Lung microvascular endothelial cell (primary cell): ENCODE results near the gene KATNB1. TPM values are rescaled to one million over a fixed set of nuclear protein-coding genes. Genes with fewer than 3 reads are reported as not detected.
"Not testable (repeated sequence)": the region's sequence is repeated elsewhere in the genome, so short reads cannot be mapped to it uniquely, and the experiment has no call there.

Source experiments
- DNase-seq, 2 donors: peaks; one replicate each; pipeline versions ENCODE4 v3.0.0 to v3.0.0-alpha.2; 2010; ENCODE audit warnings: low read depth in 2 of 2
- total RNA-seq: library from RNA; depleted of rRNA; stranded (reverse); fragments of >200 nt; gene quantifications from 2 replicates; pipeline ENCODE4 v1.2.1, GENCODE V29; 2014

The KATNB1 gene
- total RNA-seq, 1 donor from 2014 or later = 23.2 TPM

DNA sequence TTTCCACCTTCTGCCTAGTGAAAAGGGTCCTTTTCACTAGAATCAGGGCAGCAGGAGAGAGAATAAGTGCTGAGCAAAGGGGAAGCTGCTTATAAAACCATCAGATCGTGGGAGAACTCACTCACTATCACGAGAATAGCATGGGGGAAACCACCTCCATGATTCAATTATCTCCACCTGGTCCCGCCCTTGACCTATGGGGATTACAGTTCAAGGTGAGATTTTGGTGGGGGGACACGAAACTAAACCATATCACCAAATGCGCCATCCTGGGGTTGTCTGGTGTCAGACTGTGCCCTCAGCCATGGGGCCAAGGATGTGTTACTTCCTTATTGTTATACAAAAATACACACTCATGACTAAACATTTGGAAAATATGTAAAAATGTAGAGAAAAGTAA is 10.4 kb upstream of the KATNB1 start:
- no peak for DNase-seq

DNA sequence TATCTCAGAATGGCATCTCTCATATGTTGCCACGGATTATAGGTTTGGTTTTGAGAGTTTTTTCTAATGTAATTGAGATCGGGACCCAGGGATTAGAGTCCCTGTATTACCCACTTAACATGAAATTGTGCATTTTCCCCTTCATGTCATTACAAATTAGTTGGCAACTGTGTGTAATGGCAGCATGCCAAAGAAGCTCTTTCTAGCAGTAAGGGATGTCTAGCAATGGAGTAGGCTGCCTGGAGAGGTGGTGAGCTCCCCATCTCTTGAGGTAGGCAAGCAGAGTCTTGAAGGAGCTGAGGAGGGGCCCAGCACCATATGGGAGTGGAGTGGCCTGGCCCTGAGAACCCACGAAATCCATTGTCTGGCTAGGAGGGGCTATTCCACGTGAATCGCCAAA is 10.0 kb upstream of the KATNB1 start:
- peak in 1 of 2 donors; percentile 24 for DNase-seq

DNA sequence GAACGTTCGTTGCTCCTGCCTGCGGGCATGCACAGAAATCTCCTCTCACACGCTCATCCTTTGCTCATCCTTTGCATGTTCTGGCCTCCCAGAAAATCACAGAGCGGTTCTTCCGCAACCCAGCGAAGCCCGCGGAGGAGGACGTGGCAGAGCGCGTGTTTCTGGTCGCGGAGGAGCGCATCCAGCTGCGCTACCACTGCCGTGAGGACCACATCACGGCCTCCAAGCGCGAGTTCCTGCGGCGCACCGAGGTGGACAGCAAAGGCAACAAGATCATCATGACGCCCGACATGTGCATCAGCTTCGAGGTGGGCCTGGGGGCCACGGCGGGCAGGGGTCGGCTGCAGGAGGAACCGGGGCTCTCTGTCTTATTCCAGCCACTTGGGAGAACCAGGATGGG is 9.6 kb upstream of the KATNB1 start:
- DNase-seq = no peak

DNA sequence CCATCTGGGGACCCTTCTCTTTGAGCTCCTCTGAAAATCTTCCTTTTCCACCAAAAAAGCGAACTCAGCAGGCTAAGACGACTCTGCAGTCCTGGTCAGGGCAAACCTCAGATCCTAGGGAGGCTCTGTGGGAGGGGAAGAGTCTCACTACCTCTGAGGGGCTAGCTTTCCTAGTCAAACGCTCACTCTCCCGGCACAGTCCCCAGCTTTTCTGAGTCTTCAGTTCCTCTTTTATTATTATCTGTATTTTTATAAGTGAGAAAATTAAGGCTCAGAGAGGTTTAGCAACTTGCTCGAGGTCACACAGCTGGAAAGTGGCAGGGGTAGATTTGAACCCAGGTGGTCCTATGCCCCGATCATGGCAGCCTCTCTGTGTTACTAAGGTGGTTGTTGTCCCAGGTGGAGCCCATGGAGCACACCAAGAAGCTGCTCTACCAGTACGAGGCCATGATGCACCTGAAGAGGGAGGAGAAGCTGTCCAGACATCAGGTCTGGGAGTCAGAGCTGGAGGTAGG is 9.1 kb upstream of the KATNB1 start:
- DNase-seq = no peak

DNA sequence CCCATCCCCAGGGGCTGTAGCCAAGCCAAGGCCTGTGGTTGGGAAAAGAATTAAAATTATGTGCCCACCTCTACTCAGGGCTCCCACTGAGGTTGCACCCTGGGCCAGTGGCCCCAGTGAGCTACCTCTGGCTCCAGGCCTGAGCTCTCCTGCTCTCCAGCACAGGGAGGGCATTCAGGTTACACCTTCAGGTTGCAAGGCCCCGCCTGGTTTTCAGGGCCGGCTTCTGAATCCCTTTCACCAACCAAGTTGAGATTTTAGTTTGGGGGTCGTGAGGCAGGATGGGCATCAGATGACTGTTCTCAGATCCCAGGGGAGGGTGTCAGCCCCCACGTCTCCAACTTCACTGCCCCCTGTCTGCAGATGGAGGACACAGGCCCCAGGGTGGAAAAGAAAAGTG is 8.0 kb upstream of the KATNB1 start:
- no peak for DNase-seq

DNA sequence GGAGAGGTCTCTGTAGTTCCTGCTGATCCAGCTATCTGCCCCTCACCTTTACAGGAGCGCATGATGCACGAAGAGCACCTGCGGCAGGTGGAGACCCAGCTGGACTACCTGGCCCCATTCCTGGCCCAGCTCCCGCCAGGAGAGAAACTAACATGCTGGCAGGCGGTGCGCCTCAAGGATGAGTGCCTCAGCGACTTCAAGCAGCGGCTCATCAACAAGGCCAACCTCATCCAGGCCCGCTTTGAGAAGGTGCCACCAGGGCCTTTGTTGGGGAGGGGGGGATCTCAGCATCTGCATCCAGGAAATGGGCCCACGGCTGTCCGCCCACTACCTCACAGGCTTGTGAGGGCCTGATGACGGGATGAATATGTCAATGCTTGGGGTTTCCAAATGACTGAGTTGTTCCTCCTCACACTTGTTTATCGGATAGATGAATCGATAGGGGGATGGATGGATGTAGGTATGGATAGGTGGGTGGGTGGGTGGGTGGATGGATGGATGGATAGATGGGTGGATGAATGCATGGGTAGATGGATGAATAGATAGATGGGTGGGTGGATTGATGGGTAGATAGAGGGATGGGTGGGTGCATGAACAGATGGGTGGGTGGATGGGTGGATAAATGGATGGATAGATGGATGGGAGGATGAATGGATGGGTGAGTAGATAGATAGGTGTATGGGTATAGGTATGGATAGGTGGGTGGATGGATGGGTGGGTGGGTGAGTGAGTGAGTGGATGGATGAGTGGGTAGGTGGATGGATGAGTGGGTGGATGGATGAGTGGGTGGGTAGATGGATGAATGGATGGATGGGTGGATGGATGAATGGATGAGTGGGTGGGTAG is 7.0 kb upstream of the KATNB1 start:
- no peak for DNase-seq

DNA sequence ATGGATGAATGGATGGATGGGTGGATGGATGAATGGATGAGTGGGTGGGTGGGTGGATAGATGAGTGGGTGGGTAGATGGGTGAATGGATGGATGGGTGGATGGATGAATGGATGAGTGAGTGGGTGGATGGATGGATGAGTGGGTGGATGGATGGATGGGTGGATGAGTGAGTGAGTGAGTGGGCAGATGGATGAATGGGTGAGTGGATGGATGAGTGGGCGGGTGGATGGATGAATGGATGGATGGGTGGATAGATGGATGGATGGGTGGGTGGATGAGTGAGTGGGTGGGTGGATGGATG is 6.4 kb upstream of the KATNB1 start:
- DNase-seq = no peak

DNA sequence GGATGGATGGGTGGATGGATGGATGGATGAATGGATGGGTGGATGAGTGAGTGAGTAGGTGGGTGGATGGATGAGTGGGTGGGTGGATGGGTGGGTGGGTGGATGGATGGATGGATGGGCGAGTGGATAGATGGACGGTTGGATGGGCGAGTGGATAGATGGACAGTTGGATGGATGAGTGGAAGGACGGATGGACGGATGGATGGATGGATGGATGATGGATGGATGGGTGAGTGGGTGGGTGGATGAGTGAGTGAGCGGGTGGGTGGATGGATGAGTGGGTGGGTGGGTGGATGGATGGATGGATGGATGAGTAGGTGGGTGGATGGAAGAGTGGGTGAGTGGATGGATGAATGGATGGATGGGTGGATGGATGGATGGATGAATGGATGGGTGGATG is 5.7 kb upstream of the KATNB1 start:
- DNase-seq = not testable (repeated sequence)

DNA sequence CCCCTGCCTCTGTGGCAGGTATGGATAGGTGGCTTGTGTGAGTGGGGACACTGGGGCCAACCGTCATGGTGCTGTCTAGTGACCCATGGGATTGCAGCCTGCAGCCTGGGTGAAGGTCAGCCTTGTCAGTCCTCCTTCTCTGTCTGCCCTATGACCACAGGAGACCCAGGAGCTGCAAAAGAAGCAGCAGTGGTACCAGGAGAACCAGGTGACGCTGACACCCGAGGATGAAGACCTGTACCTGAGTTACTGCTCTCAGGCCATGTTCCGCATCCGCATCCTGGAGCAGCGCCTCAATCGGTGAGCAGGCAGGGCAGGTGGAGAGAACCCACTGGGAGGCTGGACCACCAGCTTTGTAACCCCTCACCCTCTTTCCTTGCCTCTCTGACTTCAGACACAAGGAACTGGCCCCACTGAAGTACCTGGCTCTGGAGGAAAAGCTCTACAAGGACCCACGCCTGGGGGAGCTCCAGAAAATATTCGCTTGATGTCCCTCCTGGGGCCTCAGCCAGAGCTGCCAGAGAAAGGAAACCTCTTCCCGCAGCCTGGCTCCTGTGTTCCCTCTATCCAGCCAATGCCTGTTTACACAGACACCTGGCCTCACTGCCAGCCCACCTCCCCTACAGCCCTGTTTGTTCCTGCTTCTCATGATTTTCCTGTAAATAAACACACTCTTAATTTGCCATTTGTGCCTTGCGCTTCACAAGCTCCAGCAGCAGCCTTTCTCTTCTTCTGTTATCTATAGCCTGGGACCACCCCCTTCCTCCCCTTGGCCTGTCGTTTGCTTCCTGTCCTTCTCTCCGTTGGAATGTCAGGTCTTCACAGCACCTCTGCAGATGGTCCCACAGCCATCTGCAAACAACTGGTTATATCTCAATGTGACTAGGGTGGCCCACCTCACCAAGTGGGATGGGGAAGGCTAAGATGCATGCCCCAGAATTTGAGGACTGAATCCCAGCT is 4.5 kb upstream of the KATNB1 start:
- DNase-seq = no peak

DNA sequence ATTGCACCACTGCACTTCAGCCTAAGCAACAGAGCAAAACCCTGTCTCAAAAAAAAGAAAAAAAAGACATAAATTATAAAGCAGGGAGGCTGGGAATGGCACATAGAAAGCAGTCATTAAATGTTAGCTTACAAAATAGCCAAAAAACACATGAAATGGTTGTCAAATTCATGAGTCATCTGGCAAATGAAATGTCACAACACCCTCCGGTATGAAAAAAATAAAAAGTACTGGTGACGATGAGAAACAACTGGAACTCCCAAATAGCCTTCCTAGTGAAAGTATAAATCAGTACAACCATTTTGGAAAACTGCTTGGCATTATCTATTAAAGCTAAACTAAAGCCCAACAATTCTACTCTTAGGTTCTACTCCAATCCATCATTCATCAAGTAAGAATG is 3.5 kb upstream of the KATNB1 start:
- DNase-seq = peak in 1 of 2 donors; percentile 22

DNA sequence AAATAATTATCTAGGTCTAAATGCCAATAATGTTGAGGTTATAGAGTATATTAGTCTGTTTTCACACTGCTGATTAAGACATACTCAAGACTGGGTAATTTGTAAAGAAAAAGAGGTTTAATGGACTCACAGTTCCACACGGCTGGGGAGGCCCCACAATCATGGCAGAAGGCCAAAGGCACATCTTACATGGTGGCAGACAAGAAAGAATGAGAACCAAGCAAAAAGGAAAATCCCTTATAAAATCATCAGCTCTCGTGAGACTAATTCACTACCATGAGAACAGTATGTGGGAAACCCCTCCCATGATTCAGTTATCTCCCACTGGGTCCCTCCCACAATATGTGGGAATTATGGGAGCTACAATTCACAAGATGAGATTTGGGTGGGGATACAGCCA is 2.9 kb upstream of the KATNB1 start:
- DNase-seq = no peak

DNA sequence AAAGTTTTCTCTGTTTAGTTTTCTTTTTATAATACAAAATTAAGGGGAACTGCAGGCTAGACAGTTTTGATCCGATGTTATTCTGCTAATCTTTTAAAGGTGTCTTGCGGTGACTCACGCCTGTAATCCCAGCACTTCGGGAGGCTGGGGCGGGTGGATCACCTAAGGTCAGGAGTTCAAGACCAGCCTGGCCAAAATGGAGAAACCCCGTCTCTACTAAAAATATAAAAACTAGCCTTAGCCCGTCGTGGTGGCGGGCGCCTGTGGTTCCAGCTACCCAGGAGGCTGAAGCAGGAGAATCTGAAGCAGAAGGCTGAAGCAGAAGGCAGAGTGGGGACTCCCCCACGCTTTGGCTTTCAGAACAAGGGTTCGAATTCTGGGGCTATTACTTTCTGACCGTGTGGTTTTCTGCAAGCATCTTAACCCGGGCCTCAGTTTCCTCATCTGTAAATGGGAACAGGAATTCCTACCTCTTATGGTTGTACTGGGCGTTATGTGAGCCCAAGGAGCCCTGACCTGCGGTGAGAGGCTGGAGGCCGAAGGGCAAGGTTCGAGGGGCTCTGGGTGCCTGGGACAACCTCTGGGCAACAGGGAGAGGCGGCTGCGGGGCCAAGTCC is 1.2 kb upstream of the KATNB1 start:
- no peak for DNase-seq

DNA sequence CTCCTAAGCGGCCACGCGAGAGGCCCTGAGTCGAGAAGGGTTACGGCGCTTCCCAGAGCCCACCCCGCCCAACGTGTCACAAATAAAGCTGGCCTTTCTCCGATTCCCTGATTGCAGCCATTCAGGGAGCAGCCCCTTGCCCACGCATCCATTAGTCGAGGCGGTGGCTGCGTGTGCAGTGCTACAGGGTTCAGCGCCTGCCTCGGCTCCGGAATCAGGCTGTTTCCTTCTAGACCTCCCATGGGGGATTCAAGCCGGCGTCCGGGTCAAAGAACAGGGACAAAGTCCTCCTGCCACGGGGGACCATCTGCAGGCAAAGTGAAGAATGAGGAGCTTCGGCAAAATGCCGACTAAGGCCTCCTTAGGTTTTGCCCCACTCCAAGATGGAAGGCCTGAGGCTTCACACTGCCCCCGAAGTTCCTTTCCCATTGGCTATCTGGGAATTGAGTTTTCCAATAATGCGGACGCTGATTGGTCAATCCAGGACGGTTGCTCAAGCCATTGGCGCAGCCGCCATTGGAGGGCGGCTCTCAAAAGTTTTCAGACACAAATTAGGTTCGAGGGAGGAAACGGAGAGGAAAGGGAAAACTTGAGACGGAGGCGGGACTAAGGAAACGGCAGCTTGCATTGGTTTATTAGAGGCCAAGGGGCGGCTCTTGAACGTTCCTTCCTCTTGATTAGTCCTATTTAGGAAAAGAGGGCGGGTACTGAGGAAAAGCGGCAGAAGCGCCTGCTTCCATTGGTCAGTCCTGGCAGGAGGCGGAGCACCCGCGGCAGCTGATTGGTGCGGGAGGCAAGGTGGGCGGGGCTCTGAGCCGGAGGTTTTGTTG is 430 bp upstream of the KATNB1 start:
- peak; percentile 100 for DNase-seq

DNA sequence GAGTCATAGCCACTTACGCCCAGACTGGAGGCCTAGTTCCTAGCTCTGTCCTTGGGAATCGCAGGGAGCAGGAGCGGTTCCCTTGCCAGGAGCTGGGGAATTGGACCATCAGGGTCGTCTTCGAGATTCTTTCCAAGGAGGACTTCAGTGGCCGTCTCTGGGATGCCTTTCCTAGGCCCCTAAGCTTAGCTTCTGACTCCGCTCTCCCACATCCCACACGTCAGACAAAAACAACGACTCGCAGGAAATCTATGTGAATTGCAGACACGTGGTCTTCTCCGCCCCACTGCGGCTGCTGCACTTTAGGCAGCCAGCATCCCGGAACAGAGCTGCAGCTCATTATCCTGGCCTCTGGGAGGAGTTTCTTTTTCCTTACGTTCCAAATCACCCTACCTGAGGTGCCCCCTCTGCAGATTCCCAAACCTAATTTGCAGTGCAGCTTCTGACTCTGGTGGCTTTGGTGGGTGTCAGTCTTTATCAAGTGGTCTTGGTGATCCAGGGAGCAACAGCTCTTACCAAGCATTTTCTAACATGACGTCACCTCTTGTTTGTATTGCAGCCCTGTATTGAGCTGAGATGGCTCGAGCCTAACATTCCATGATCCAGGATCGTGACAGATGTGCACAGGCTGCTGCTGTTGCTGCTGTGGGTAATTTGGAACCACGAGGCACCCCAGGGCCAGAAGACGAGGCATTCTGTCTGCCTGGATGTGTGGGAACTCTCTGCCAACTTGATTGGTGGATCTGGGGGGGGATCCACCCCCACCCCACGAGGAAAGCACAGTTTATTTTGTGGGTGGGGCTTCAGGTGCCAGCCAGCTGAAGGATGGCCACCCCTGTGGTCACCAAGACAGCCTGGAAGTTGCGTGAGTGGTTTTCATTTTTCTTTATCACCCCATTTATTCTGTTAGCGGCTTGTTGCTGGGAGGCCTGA is 1.1 kb downstream of the KATNB1 start:
- peak; percentile 85 to 89 for DNase-seq

DNA sequence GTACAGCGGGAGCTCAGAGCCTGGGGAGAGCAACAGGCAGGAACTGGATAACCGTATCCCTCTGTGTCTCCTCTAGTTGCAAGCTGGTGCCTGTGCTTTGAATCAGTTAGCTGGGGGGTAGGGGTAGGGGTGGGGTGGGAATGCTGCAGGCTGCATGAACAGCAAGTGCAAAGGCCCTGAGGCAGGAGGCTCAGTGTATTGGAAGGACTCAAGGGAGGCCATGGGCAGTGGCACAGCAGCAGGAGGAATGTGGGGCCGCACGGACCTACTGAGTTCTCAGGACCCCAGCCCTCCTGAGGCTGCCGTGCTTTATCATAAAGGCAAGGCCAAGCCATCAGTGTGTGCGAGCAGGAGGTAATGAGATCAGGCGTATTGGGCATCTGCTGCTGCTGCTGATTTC is 3.3 kb downstream of the KATNB1 start:
- no peak for DNase-seq

DNA sequence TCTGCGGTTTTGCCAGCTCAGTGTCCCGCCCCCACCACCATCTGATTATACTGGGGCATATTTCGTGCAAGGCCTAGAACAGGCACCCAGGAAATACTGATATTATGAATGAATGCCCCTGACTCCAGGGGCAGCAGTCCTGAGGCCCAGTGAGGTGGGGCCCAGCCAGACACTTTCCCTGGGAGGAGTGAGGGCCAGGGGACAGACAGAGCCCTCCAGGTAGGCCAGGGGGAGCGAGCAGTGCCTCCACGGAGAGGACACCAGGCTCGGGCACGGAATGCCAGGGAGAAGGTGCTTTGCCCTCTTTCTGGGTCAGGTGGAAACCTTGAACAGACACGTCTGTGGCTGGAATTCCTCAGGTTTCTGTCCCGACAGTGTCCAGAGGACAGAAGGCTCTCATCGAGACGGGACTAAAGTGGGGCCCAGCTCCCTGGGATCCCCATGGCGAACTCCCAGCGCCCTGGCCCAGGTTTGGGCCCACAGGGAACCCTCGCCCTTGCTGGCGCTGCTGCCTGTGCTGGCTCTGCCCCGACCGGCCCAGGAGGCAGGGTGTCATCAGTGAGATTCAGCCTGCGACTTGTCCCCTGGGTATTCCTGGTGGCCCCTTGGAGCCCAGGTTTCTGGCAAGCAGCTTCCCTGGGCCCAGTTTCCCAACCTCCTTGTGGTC is 4.3 kb downstream of the KATNB1 start:
- no peak for DNase-seq

DNA sequence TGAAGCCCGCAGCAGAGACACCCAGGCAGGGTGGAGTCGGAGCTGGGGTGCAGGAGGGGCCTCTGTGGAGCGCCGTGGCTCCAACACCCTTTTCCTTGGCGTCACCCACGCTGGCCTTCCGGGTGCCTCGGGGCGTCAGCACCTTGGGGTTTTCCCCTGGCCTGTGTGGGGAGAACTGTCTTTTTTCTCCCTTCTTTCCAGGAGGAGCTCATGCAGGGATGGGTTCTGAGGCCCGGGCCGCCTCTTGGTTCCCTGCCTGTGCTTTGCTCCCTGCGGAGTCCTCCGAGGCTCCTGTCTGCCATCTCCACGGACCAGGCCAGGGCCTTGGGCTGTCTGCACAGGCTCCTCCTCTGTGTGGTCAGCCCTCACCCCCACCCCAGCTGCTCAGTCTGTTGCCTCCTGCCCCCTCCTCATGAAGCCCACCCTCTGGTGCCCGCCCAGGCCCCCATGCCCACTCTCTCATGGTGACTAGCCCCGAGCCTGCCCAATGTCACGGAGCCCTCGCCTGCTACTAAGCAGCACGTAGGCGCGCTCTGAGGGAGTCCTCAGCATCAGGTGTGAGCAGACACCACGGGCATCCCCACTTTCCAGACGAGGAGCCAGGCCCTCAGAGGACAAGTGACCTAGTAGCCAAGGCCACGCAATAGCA is 5.0 kb downstream of the KATNB1 start:
- DNase-seq = no peak

DNA sequence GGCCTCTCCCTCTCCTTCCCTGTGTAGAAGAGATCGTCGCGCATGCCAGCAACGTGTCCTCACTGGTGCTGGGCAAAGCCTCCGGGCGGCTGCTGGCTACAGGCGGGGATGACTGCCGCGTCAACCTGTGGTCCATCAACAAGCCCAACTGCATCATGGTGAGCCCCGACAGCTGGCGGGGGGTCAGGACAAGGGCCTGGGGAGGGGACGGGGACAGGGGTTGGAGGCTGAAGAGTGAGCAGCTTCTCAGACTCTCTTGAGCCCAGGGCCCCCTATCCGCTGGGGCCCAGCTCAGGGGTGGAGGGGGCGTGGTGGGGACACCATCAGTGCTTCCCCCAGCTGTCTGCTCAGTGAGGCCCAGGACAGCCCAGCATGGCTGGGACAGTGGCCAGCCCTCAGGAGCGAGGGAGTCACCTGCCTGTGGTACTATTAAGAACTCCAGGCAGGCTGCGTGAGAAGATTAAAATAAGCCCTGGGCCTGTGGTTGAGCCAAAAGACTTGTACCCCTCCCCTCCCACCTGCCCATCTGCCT is 6.2 kb downstream of the KATNB1 start:
- DNase-seq = no peak

DNA sequence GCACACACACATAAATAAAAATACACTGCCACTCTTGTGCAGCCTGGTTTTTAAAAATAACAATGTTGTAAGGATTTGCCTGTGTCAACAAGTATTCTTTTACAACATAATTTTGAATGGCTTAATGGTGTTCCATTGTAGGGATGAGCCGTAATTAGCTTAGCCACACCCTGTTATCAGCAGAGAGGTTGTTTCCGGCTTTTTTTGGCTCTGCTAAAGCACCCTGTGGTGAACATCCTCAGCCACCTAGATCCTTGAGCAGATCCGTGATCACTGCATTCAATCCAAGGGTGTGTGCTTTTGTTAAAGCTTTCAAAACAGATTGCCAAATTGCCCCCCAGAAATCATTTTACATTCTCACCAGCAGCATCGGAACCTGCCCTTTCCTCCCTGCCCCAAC is 7.0 kb downstream of the KATNB1 start:
- no peak for DNase-seq
